EL (cell line): ENCODE data around the gene STK17B.
"Not testable (repeated sequence)": the region's sequence is repeated elsewhere in the genome, so short reads cannot be mapped to it uniquely, and the experiment has no call there.

ENCODE experiments used
- DNase-seq: peaks from one replicate; pipeline ENCODE4 v3.0.0-alpha.2; 2016

STK17B gene

GRCh38 chr2:196105951-196106350 is 65.4 kb downstream of the STK17B start:
- DNase-seq, result no peak

- DNase-seq, result no peak
Observed at GRCh38 chr2:196104066-196104465, 67.3 kb downstream of the STK17B start.

GRCh38 chr2:196103626-196104025 is 67.8 kb downstream of the STK17B start:
- no peak for DNase-seq

GRCh38 chr2:196101325-196101991 is 69.9 kb downstream of the STK17B start:
- no peak for DNase-seq

- DNase-seq, result no peak
Observed at GRCh38 chr2:196099916-196100315, 71.5 kb downstream of the STK17B start.

GRCh38 chr2:196097864-196098660 is 73.3 kb downstream of the STK17B start:
- DNase-seq, result no peak

- DNase-seq, result no peak
Observed at GRCh38 chr2:196096982-196097745, 74.2 kb downstream of the STK17B start.

- DNase-seq, result no peak
Observed at GRCh38 chr2:196096264-196096663, 75.1 kb downstream of the STK17B start.

- DNase-seq, result not testable (repeated sequence)
Observed at GRCh38 chr2:196089448-196089847, 81.9 kb downstream of the STK17B start.

GRCh38 chr2:196088203-196088602 is 83.2 kb downstream of the STK17B start:
- peak; percentile 29 for DNase-seq

- DNase-seq, result no peak
Observed at GRCh38 chr2:196086517-196087368, 84.6 kb downstream of the STK17B start.

- DNase-seq, result no peak
Observed at GRCh38 chr2:196083601-196084000, 87.8 kb downstream of the STK17B start.
